ENCODE results near the gene FSTL3. TPM values are rescaled to one million over a fixed set of nuclear protein-coding genes. Genes with fewer than 3 reads are reported as not detected.

FSTL3 gene
- total RNA-seq, 2 donors from 2014 or later = 69.3 to 241 TPM

DNA sequence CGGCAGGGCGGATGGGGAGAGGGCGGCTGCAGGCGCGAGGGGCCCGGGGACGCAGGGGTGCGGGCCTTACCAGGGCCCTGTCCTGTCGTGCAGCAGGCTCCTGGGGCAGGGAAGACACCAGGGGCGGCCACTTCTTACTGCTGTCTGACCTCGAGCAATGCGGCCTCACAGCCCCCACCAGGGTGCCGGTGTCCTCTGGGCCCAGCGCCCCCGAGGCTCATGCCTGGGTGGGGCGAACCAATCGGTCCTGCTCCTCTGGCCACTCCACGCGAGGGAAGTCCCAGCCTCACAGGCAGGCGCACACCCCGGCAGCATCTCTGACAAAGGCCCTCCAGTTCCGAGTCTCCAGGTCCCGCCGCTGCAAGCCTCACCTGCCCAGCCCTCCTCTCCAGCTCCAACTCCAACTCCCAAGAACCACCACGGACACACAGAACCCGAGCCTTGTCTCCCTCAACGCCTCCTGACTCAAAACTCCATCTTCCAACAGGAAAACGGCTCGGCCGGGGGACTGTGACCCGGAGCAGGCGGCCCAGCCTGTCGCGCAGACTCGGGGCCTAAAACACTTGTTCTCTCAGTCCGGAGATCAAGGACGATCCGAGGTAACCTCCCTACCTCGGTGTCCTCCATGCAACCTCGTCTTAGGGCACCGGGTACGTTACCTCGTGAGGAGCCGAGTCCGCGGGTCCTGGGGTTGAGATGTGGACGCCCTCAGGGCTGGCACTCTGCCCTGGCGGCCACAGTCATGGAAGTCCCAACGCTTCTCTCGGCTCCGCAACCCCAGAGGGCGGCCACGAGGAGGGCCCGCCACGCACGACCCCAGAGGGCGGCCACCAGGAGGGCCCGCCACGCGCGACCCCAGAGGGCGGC lies 30.0 kb upstream of the FSTL3 start:
- Histone ChIP-seq H3K4me3 (no peak overlapping the region), H3K36me3 (no peaks in the 10 kb centered on the region), H3K9me3 (no peaks in the 10 kb centered on the region), H3K4me1 (replicated peaks) (no peaks in the 10 kb centered on the region), H3K27ac (no peak overlapping the region), H3K27me3 (replicated peaks; ENCODE audit: insufficient read depth) (no peaks in the 10 kb centered on the region)
- intact Hi-C loops (cut with DNase I) = loop anchor here (2.0 kb wide), 1 partner anchor 63 kb away; no protein-coding TSS in a partner anchor
- 93% methylated on average over 54 of the region's 62 CpGs for WGBS
- no peak for DNase-seq (ENCODE audit: low spot score)
- TF ChIP-seq POLR2AphosphoS5 (IDR thresholded peaks at IDR 0.05) (no peak), POLR2A (IDR thresholded peaks at IDR 0.05) (no peak)
- TF ChIP-seq, protein P1, sequence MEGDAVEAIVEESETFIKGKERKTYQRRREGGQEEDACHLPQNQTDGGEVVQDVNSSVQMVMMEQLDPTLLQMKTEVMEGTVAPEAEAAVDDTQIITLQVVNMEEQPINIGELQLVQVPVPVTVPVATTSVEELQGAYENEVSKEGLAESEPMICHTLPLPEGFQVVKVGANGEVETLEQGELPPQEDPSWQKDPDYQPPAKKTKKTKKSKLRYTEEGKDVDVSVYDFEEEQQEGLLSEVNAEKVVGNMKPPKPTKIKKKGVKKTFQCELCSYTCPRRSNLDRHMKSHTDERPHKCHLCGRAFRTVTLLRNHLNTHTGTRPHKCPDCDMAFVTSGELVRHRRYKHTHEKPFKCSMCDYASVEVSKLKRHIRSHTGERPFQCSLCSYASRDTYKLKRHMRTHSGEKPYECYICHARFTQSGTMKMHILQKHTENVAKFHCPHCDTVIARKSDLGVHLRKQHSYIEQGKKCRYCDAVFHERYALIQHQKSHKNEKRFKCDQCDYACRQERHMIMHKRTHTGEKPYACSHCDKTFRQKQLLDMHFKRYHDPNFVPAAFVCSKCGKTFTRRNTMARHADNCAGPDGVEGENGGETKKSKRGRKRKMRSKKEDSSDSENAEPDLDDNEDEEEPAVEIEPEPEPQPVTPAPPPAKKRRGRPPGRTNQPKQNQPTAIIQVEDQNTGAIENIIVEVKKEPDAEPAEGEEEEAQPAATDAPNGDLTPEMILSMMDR (IDR thresholded peaks at IDR 0.05) = no peak

DNA sequence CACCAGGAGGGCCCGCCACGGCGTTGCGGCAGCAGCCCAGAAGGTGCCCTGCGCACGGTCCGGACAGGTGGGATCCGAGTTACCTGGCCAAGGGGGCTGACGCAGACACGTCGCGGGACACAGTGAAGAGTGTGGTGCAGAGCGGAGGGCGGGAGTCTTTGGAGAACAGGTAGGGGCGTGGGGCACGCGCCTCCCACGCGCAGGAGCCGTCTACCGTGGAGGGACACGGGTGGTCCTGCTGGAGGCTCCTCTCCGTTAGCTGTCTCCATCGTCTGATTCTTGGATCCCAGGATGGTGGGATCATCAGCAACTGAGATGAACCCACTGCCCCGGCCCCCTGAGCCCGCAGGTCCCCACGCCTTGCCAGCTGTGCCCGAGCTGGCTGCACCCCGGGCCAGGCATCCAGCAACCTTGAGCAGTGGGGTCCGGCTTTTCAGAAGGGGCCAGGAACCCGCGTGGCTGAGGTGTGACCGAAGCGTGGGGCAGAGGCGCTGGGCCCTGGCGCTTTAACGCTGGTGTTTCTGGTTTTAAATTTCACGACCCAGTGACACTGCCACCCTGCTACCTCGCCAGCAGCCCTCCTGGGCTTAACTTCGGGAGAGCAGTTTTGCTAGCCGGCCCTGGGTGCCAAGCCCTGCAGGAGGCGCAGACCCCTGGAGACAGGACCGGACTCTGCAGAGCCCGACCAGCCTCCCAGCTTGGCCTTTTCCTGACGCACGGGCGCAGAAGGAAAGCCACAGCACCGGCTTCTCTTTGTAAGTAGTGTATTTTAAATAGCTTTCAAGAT lies 29.2 kb upstream of the FSTL3 start:
- no peak for DNase-seq (ENCODE audit: low spot score)

DNA sequence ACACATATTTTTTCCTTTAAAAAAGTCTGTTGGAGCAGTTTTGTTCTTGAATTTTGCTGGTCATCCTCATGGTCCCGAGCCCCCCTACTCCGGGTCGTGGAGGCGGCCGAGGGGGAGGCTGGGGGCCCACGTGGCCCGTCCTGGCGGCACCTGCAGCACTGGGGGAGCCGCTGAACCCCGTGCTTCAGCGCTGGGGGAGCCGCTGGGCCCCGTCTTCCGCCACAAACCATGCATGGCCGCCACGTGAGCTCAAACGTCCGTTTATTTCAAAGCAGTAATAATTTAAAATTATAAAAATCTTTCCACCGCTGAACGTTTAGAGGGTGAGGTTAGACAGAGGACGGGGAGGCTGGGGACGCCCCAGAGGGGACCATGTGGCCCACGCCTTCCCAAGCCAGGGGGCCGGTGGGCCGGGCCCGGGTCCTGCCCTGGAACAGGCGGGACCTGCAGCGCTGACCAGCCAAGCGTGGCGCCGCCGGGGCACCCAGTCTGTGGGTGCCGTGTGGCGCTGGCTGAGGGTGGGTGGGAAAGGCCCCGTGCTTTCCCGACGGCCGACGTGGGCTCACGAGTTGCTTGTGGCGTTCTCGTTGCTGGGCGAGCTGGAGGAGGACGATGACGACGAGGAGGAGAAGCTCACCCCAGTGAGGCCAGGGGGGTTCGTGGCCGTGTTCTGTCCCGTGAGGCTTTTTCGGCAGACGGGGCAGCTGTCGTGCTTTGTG lies 28.5 kb upstream of the FSTL3 start:
- Histone ChIP-seq H3K9me3 (no peaks in the 10 kb centered on the region), H3K36me3 (peaks cover 0 to 6% of the 10 kb centered on the region in 2 donors), H3K27me3 (replicated peaks; ENCODE audit: insufficient read depth) (no peaks in the 10 kb centered on the region), H3K4me3 (no peak overlapping the region), H3K4me1 (replicated peaks) (no peaks in the 10 kb centered on the region), H3K27ac (no peak overlapping the region)
- TF ChIP-seq POLR2AphosphoS5 (IDR thresholded peaks at IDR 0.05) = no peak
- TF ChIP-seq, protein P1 (IDR thresholded peaks at IDR 0.05) = no peak
- no peak for TF ChIP-seq POLR2A (IDR thresholded peaks at IDR 0.05)
- no peak for DNase-seq (ENCODE audit: low spot score)
- WGBS = 91% methylated on average over 52 of the region's 52 CpGs
- intact Hi-C loops (cut with DNase I) = loop anchor here (2.0 kb wide), 1 partner anchor 65 kb away; no protein-coding TSS in a partner anchor

More for the DNA sequence above, 29.2 kb upstream of the FSTL3 start:
- intact Hi-C loops (cut with DNase I) = loop anchor here (2.0 kb wide), 1 partner anchor 64 kb away; no protein-coding TSS in a partner anchor
- Histone ChIP-seq H3K4me3 (no peak overlapping the region), H3K9me3 (no peaks in the 10 kb centered on the region), H3K27ac (no peak overlapping the region), H3K36me3 (peaks cover 0 to 6% of the 10 kb centered on the region in 2 donors), H3K27me3 (replicated peaks; ENCODE audit: insufficient read depth) (no peaks in the 10 kb centered on the region), H3K4me1 (replicated peaks) (no peaks in the 10 kb centered on the region)
- WGBS = 91% methylated on average over 48 of the region's 48 CpGs
- no peak for TF ChIP-seq POLR2AphosphoS5 (IDR thresholded peaks at IDR 0.05)
- TF ChIP-seq, protein P1 (IDR thresholded peaks at IDR 0.05) = no peak

DNA sequence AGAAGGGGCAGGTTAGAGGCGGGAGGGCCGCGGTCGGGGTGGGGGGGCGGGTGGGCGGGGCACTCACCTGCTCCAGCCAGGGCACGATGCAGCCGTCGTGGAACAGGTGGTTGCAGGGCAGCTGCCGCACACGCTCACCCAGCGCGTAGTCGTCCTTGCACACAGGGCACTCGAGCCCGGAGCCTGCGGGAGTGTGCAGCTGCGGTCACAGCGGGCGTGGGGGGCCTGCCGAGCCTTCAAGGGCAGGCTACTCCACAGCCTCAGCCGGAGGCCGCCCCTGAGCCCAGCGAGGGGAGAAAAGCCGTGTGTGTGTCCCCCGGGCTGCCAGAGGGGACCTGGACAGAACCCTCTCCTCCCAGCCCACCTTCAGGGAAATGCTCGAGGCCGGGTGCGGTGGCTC lies 27.9 kb upstream of the FSTL3 start:
- TF ChIP-seq POLR2AphosphoS5 (IDR thresholded peaks at IDR 0.05) (no peak), POLR2A (IDR thresholded peaks at IDR 0.05) (no peak)
- TF ChIP-seq, protein P1 (IDR thresholded peaks at IDR 0.05) = no peak

More for the DNA sequence above, 27.9 kb upstream of the FSTL3 start:
- intact Hi-C loops (cut with DNase I) = no loop called here
- no peak overlapping the region for H3K27ac ChIP-seq
- DNase-seq (ENCODE audit: low spot score) = no peak
- no peaks in the 10 kb centered on the region for H3K9me3 ChIP-seq
- 87% methylated on average over 26 of the region's 29 CpGs for WGBS
- H3K36me3 ChIP-seq = peaks cover 0 to 6% of the 10 kb centered on the region in 2 donors
- H3K4me3 ChIP-seq = no peak overlapping the region
- no peaks in the 10 kb centered on the region for H3K4me1 ChIP-seq (replicated peaks)
- H3K27me3 ChIP-seq (replicated peaks; ENCODE audit: insufficient read depth) = no peaks in the 10 kb centered on the region
